PFSK-1 (cell line): Measurements from ENCODE around the gene BTG1.

Source experiments
- POLR2AphosphoS5 ChIP-seq: IDR thresholded peaks from 2 replicates; pipeline ENCODE4 v1.6.1; 2012; ENCODE audit warnings: low read depth, mild to moderate bottlenecking, control low read depth, low read length, moderate library complexity
- REST ChIP-seq, 2 experiments: IDR thresholded peaks; 2 replicates each; pipeline versions ENCODE4 v1.6.1 to v1.8.0; 2011 to 2012; ENCODE audit warnings: low read depth in 2 of 2, low read length in 2 of 2, control low read depth in 1 of 2, inconsistent platforms in 1 of 2, mild to moderate bottlenecking in 1 of 2, moderate library complexity in 1 of 2; ENCODE audit not compliant: insufficient read depth in 1 of 2

GRCh38 chr12:92140896-92141536 lies 4.6 kb downstream of the BTG1 start:
- TF ChIP-seq POLR2AphosphoS5 = no peak; the same call in 1 of the 2 replicates
- TF ChIP-seq REST (IDR thresholded peaks at IDR 0.05; ENCODE audit: insufficient read depth in 1 of 2, low read depth in 2 of 2, low read length in 2 of 2) = no peak
